ENCODE results near the gene MRPS2. TPM values are rescaled to one million over a fixed set of nuclear protein-coding genes. Genes with fewer than 3 reads are reported as not detected.

Gene MRPS2
- total RNA-seq, 1 experiment from 2014 or later = 77.6 TPM

DNA sequence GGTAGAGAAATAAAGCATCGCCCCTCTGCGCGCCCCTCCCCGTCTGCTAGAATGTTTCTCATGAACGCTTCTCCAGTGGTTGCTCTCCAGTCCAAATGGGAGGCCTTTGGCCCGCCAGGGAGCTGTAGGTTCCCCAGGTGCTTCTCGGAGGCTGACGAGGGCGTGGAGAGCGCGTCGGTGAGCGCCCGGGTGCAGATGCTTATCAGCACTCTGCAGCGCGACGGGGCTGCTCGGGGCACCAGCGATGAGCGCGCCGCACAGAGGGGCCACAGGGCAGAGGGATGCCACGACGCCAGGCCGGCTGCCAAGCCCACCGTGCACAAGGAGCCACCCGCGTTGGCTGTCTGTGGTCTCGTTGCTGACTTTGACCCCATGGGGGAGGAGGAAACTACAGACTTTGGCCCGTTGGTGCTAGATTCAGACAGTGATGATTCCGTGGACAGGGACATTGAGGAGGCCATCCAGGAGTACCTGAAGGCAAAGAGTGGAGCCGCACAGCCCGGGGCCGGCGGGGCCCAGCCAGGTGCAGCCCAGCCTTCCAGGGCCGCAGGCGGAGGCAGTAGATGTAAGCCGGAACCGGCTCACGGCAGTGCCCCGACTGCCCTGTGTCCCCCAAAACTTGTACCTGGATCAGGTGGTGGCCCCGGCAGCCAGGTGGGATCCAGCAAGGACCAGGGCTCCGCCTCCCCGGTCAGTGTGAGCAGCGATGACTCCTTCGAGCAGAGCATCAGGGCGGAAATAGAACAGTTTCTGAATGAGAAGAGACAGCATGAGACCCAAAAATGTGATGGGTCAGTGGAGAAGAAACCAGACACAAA, 15.8 kb upstream of the MRPS2 start:
- Mint-ChIP-seq H3K36me3 (peaks cover 37% of the 10 kb centered on the region), H3K4me3 (no peak overlapping the region), H3K27me3 (ENCODE audit: low read depth) (no peaks in the 10 kb centered on the region), H3K9me3 (no peaks in the 10 kb centered on the region), H3K4me1 (peaks cover 8% of the 10 kb centered on the region; the same call in 1 of the 2 replicates), H3K27ac (no peak overlapping the region)
- POLR2A ChIA-PET = no interaction called here
- no peak for DNase-seq (ENCODE audit: low spot score)
- CTCF ChIA-PET = no interaction called here
- TF ChIP-seq ZNF232 (CRISPR knock-in tag; IDR thresholded peaks at IDR 0.05) (no peak), ATF2 (CRISPR knock-in tag; IDR thresholded peaks at IDR 0.05; ENCODE audit: borderline replicate concordance, low read depth) (no peak), GABPB1 (CRISPR knock-in tag; IDR thresholded peaks at IDR 0.05) (no peak), SOX15 (CRISPR knock-in tag; IDR thresholded peaks at IDR 0.05) (no peak), EMX1 (CRISPR knock-in tag; IDR thresholded peaks at IDR 0.05) (no peak), RORB (CRISPR knock-in tag; IDR thresholded peaks at IDR 0.05) (no peak), NFE2L1 (CRISPR knock-in tag; IDR thresholded peaks at IDR 0.05) (no peak), PREB (CRISPR knock-in tag; IDR thresholded peaks at IDR 0.05; ENCODE audit: borderline replicate concordance) (no peak), NR1H2 (CRISPR knock-in tag; IDR thresholded peaks at IDR 0.05) (no peak), IRF1 (CRISPR knock-in tag; IDR thresholded peaks at IDR 0.05) (no peak), ATF1 (CRISPR knock-in tag; IDR thresholded peaks at IDR 0.05) (no peak), OVOL2 (CRISPR knock-in tag; IDR thresholded peaks at IDR 0.05; ENCODE audit: borderline replicate concordance) (no peak), USF2 (CRISPR knock-in tag; IDR thresholded peaks at IDR 0.05) (no peak), ZNF396 (CRISPR knock-in tag; IDR thresholded peaks at IDR 0.05; ENCODE audit: borderline replicate concordance) (no peak)
- TF ChIP-seq, protein P1, sequence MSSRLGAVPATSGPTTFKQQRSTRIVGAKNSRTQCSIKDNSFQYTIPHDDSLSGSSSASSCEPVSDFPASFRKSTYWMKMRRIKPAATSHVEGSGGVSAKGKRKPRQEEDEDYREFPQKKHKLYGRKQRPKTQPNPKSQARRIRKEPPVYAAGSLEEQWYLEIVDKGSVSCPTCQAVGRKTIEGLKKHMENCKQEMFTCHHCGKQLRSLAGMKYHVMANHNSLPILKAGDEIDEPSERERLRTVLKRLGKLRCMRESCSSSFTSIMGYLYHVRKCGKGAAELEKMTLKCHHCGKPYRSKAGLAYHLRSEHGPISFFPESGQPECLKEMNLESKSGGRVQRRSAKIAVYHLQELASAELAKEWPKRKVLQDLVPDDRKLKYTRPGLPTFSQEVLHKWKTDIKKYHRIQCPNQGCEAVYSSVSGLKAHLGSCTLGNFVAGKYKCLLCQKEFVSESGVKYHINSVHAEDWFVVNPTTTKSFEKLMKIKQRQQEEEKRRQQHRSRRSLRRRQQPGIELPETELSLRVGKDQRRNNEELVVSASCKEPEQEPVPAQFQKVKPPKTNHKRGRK (CRISPR knock-in tag; IDR thresholded peaks at IDR 0.05; ENCODE audit: borderline replicate concordance) = no peak
- ATAC-seq = no peak

DNA sequence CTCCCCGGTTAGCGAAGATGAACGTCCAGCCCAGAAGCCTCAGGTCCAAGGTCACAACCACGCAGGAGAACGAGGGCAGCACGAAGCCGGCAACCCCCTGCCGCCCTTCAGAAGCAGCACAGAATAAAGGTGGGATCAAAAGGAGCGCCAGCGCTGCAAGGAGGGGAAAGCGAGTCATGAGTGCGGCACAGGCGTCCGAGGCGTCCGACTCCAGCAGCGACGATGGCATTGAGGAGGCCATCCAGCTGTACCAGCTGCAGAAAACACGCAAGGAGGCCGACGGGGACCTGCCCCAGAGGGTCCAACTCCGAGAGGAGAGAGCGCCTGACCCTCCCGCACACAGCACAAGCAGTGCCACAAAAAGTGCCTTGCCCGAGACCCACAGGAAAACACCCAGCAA, 15.1 kb upstream of the MRPS2 start:
- DNase-seq (ENCODE audit: low spot score) (no peak), ATAC-seq (no peak)
- Mint-ChIP-seq H3K9me3 (no peaks in the 10 kb centered on the region), H3K27ac (no peak overlapping the region), H3K27me3 (ENCODE audit: low read depth) (no peaks in the 10 kb centered on the region), H3K4me3 (no peak overlapping the region), H3K4me1 (peaks cover 8% of the 10 kb centered on the region; the same call in 1 of the 2 replicates), H3K36me3 (peaks cover 37% of the 10 kb centered on the region)
- ChIA-PET POLR2A (no interaction called here), CTCF (interaction anchor here (1.1 kb wide), 1 partner anchor 14 kb away, joined by 3 read pairs; no protein-coding TSS in a partner anchor)
- TF ChIP-seq GABPB1 (CRISPR knock-in tag; IDR thresholded peaks at IDR 0.05) (no peak), NFE2L1 (CRISPR knock-in tag; IDR thresholded peaks at IDR 0.05) (no peak), ZNF281 (CRISPR knock-in tag; IDR thresholded peaks at IDR 0.05) (no peak), HMGXB4 (CRISPR knock-in tag; IDR thresholded peaks at IDR 0.05) (no peak), NFATC4 (CRISPR knock-in tag; IDR thresholded peaks at IDR 0.05) (no peak), IRF2 (CRISPR knock-in tag; IDR thresholded peaks at IDR 0.05; ENCODE audit: borderline replicate concordance, low read depth) (no peak), ZNF232 (CRISPR knock-in tag; IDR thresholded peaks at IDR 0.05) (no peak)
- TF ChIP-seq, protein P2, sequence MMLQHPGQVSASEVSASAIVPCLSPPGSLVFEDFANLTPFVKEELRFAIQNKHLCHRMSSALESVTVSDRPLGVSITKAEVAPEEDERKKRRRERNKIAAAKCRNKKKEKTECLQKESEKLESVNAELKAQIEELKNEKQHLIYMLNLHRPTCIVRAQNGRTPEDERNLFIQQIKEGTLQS (CRISPR knock-in tag; conservative IDR thresholded peaks at IDR 0.05) = no peak
- TF ChIP-seq, protein P3, sequence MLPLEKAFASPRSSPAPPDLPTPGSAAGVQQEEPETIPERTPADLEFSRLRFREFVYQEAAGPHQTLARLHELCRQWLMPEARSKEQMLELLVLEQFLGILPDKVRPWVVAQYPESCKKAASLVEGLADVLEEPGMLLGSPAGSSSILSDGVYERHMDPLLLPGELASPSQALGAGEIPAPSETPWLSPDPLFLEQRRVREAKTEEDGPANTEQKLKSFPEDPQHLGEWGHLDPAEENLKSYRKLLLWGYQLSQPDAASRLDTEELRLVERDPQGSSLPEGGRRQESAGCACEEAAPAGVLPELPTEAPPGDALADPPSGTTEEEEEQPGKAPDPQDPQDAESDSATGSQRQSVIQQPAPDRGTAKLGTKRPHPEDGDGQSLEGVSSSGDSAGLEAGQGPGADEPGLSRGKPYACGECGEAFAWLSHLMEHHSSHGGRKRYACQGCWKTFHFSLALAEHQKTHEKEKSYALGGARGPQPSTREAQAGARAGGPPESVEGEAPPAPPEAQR (CRISPR knock-in tag; IDR thresholded peaks at IDR 0.05) = no peak

Data from WTC11 (cell line).